GM18505 (cell line): ENCODE results near the gene SORL1.
A peak's percentile ranks its signal among the peaks of the same experiment; 100 is the strongest.

Experiments used
- ATAC-seq: cut with Tn5 transposase; IDR thresholded peaks from one replicate; pipeline ENCODE4 v1.9.1; 2021; ENCODE audit not compliant: unreplicated experiment
- POLR2A ChIP-seq: IDR thresholded peaks from 4 replicates; pipeline ENCODE4 v1.6.1; 2011; ENCODE audit warnings: borderline replicate concordance; ENCODE audit not compliant: insufficient read depth, insufficient read length; ENCODE audit errors: extremely low read depth

The SORL1 gene

DNA sequence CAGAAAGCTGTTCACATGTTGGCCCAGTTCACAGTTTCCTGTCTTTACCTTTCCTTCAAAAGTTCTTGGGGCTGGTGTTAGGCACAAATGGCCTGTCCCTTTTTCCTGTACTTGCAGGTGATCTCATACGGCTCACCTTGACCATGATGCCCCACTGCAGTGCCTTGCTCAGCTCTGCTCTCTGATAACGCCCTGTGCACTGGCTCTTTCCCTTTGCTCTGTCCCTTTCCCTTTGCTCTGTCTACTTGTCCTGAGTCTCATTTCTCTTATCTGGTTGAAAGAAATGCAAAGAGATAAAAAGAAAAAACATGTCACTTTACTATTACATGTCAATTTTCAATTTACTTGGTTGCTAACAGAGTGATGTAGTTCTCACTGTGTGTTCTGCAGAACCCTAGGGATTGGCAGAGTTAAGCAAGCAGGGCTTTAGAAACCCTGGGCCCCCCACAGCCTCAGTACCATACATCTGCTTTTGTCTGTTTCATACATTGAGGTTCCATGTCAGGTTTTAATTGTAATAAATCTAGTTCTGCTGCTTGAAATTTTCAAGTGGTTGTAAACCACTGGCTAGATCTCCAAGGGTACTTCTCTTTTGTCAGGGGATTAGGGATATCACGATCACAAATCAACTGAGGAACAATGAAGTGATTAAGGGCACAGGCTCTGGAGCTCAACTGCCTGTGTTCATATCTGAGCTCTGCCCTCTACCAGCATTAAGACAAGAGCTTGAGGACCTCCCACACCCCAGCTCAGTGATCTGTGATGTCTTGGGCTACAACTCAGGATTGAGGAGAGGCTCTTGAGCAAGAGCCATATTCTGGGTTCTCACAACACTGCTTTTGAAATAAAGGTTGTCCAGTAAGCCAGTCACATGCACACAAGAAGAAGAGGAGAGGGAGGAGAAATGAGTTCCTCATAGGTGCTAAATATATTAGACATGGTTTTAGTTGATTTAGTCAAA, 16.3 kb upstream of the SORL1 start:
- no peak for TF ChIP-seq POLR2A
- no peak for ATAC-seq

DNA sequence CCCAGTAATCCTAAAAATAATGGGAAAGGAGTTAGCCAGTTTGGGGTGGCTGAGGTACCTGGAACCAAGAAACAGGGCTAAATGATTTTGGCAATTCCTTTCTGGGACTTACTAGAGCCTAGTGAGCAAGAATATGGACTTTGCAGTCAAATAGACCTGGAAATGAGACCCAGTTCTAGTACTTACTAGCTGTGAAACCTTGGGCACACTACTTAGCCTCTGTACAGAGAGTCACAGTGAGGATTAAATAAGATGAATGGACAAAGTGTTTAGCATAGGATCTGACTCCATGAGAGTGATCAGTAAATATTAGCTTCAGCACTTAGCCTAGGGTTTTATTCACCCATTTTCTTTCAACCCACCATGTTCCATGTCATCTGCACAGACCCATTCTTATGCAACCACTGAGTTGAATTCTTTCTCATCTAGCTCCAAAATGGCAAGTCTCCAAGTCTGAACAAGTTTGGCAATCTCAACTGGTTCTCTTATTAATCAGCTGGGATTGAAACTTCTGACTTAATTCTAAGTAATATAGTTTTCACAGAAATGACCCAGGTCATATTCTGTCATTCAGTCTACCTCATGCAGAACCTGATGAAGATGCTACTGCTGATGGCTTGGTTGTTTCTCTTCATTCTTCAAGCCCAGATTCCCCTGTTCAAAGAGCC, 15.0 kb upstream of the SORL1 start:
- TF ChIP-seq POLR2A: no peak
- ATAC-seq: no peak

DNA sequence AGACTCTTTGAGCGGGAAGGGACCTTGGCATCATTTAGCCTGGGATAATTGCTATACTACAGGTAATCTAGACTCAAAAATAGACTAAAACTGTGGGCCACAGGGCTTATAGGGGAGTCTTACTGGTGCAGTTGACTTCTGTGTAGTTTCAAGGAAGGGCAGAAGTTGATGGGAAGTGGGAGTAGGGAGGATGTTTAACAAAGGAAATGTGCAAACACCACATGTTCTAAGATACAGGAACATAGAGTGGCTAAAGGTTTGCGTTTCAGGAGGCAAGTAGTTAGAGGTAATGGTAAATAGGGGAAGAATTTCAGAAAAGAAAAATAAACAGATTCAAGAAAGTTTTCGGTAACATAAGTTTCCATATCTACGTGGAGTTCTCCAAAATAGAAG, 14.4 kb upstream of the SORL1 start:
- no peak for ATAC-seq
- no peak for TF ChIP-seq POLR2A

DNA sequence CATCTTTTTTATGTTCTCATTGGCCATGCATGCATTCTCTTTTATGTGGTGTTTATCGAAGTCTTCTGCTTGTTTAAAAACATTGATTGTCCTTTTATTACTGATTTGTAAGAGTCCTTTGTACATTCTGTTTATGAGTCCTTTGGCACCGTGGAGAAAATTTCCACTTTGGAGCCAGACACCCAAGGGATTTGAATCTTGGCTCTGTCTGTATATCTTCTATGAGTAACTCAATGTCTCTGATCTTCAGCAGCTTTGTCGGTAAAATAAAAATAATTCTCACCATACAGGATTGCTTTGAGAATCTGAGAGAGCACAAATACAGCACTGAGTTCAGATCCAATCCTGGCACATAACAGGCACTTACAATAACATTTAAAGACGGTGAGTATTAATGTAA, 12.8 kb upstream of the SORL1 start:
- TF ChIP-seq POLR2A: no peak
- ATAC-seq: no peak

DNA sequence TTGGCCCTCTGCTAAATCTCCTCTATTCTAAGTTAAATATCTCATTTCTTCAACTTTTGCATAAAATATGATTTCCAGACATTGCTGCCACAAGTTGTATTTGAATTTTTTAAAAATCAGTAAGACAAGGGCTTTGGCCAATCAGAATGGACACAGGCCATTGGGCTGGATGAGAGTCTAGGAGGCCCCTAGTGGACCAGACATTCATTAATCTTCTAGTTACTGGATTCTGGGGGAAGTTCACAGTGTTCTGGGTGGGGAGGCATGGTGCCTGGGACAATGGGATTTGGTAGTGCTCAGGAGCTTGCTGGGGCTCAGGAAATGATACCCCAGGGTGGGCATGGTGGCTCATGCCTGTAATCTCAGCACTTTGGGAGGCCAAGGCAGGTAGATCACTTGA, 12.4 kb upstream of the SORL1 start:
- TF ChIP-seq POLR2A: no peak
- no peak for ATAC-seq

DNA sequence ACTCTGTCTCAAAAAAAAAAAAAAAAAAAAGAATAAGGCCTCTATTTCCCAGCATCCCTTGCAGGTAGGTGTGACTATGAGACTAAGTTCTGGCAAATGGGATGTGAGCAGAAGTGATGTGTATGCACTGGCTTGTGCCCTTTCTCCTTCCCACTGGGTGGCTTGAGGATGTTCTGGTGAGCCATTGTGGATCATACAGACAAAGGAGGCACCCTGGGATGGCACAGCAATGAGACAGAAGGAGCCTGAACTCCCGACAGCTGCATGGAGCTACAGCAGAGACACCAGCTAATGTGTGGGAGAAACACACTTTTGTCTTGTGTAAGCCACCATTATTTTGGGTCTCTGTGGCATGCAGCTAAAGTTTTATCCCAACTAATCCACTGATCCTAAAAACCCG, 10.6 kb upstream of the SORL1 start:
- ATAC-seq: no peak

DNA sequence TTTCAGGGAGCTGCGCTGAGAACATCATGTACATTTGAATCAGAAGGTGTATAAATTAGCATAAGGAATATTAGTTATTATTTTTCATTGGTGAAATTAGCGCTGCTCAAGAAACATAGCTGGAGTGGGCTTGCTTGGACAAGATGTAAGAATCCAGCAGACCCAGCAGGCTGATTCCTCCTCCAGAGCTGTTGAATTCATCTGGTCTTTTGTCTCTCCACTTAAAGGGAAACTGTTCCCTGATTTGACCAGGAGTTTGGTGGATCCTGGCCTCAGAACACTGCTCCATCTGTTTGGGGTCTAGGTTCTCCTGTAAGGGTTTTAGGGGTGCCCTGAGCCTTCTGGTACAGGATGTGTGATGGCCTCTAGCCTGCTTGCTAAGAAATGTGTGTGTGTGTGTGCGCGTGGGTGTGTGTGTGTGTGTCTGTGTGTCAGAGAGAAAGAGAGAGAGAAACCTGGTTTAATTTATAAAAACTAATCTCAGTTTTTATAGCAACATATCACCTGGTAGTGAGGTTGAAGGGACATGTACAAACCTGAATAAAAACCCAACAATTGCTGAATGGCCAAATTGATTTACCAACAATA, 8.3 kb upstream of the SORL1 start:
- ATAC-seq: no peak
- no peak for TF ChIP-seq POLR2A

More for the DNA sequence above, 10.6 kb upstream of the SORL1 start:
- no peak for TF ChIP-seq POLR2A

DNA sequence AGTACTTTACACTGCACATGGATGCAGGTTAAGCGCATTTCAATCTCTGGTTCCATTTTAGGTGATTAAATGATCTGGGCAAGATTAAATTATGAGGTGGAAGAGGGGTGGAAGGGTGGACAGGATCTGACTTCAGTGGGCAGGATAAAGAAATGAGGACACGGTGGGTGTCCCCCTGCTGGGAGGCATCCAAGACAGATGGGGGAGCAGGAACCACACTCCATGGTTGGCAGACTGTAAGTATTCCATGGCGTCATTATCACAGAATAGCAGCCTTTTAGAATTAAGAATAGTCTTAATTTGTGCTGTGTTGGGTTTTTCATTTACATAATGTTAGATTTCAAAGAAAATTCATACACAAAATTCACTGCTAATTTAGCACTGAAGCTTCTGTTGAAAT, 7.6 kb upstream of the SORL1 start:
- no peak for TF ChIP-seq POLR2A
- no peak for ATAC-seq

DNA sequence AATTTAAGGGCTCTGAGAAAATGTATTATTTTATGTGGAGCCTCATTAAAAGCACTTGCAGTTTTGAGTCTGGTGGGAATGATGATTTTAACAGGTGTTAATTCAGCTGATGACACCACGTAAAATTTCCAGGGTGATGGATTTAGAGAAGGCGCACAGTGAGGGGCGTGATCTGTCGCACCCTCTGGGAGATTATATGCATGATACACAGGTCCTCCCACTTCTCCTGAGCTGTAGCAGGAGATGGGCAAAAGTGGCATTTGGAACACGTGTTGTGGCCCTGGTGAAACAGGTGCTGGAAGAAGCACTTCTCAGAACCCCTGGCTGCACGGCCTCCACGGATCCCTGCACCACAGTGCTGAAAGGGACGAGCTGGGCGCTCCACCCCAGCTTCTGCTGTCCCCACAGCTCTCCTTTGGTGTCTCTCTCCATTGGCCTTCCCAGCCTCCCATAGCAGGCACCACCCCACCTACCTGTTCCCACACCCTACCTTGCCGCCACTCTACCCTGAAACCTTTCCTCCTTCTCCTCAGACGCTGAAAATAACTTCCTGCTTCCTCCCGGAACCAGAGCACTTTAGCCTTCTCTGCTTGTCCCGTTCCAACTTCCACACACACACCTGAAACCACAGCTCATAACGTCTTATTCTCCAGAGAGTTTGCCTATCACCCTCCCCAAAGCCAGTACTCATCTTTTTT, 6.9 kb upstream of the SORL1 start:
- no peak for ATAC-seq
- peak; percentile 21 for TF ChIP-seq POLR2A

DNA sequence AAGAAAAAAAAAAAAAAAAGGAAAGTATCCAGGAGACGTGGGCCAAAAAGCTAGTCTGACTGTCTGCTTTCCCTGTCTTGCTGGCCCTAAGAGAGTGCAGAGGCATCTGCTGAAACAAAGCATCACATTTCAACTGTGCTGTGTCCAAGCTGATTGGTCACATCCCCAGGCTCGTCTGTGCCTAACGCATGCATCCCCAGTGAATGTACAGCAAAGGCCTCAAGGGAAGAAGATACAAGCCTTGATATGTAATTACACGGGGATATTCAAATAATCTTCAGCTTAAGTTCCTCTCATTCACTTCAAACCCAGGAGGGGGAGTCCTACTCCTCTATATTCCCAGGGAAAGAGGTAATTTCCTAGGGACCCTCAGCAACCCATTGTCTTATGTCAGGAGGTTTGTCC, 5.4 kb upstream of the SORL1 start:
- ATAC-seq: no peak
- TF ChIP-seq POLR2A: no peak

DNA sequence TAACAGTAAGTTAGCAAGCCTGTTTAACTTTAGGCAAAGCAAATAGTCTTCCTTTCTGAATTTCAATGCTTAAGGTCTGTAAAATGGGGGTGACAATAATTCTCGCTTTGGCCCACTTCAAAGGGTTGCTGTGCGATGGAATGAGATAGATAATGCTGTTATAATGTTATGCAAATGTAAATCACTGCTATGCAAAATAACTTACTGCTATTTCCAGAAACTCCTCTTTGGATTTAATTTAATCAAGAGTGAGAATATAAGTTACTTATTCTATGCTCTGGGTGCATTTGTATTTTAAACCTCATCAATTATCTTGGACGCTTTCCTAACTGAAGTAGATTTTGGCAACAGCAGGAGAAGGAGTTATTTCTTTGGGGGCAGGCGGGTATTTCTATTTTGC, 4.1 kb upstream of the SORL1 start:
- no peak for TF ChIP-seq POLR2A
- no peak for ATAC-seq

DNA sequence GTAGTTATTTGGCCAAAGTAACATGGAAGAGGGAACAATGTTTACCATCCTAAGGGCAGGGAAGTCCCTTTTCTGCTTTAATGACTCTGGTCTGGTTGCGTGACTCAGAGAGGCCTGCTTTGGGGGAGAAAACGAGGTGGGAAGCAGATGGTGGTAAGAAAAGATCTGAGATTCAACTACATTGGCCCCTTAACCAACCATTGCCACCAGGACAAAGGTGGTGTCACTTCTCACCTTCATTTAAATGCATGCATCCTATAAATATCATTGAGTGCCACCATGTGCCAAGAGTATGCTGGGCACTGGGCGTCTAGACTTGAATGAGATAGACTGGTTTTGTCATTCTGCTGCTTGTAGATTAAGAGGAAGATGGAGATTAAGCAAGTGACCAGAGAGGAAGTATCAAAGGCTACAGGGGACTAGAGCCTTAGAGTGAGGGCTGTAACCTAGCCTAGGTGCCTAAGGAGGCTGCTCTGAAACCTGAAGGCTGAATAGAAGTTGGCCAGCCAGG, 3.6 kb upstream of the SORL1 start:
- no peak for TF ChIP-seq POLR2A
- no peak for ATAC-seq

DNA sequence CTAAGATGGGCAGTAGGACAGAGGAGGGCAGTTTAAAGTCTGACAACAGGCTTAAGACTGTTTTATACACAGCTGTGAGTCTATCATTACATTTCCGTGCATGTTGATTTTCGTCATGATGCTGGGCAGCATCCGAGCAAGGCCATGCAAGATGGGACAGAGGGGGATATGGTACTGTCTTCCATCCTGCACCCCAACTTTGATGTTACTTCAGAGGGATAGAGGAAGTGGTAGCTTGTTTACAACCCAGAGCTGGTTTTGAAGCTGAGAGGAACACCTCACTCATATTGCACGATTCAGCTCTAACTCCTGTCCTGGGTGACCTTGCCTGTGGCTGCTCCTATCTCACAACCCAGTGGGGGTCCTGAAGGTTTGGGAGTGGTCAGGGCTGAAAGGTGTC, 3.0 kb upstream of the SORL1 start:
- TF ChIP-seq POLR2A: peak; percentile 38
- ATAC-seq: no peak
